Parathyroid adenoma (tissue), 2 donors: ENCODE data around the gene OSBPL3.

Experiments used
- H2AFZ ChIP-seq: fragments of 300-600 bp; sonication (generic); one replicate; pipeline ENCODE4 v1.7.0; 2017; ENCODE audit warnings: antibody characterized with exemption, mild to moderate bottlenecking
- H3K27ac ChIP-seq: fragments of 300-600 bp; sonication (generic); one replicate; pipeline ENCODE4 v1.7.0; 2017
- H3K27me3 ChIP-seq: fragments of 300-600 bp; sonication (generic); one replicate; pipeline ENCODE4 v1.7.0; 2017; ENCODE audit warnings: low read length; ENCODE audit not compliant: control insufficient read depth, insufficient read depth
- H3K36me3 ChIP-seq: fragments of 300-600 bp; sonication (generic); one replicate; pipeline ENCODE4 v1.7.0; 2017; ENCODE audit warnings: low read length; ENCODE audit not compliant: control insufficient read depth, insufficient read depth
- H3K4me1 ChIP-seq: fragments of 300-600 bp; sonication (generic); one replicate; pipeline ENCODE4 v1.7.0; 2017; ENCODE audit warnings: control low read depth
- H3K4me2 ChIP-seq: fragments of 300-600 bp; sonication (generic); one replicate; pipeline ENCODE4 v1.7.0; 2017; ENCODE audit warnings: low read length
- H3K4me3 ChIP-seq: fragments of 300-600 bp; sonication (generic); one replicate; pipeline ENCODE4 v1.7.0; 2017; ENCODE audit warnings: low read depth, low read length
- H3K79me2 ChIP-seq: fragments of 300-600 bp; sonication (generic); one replicate; pipeline ENCODE4 v1.7.0; 2017; ENCODE audit warnings: control low read depth
- H3K9ac ChIP-seq: fragments of 300-600 bp; sonication (generic); one replicate; pipeline ENCODE4 v1.7.0; 2017; ENCODE audit warnings: mild to moderate bottlenecking
- H3K9me3 ChIP-seq: fragments of 300-600 bp; sonication (generic); one replicate; pipeline ENCODE4 v1.7.0; 2017; ENCODE audit warnings: low read length; ENCODE audit not compliant: control insufficient read depth
- TF ChIP-seq, protein P1 (sequence below): fragments of 300-600 bp; sonication (generic); IDR thresholded peaks from one replicate; pipeline ENCODE4 v1.7.0; 2017; ENCODE audit warnings: antibody characterized with exemption, mild to moderate bottlenecking
- donor health status: primary hyperparathyroidism.

The OSBPL3 gene

DNA sequence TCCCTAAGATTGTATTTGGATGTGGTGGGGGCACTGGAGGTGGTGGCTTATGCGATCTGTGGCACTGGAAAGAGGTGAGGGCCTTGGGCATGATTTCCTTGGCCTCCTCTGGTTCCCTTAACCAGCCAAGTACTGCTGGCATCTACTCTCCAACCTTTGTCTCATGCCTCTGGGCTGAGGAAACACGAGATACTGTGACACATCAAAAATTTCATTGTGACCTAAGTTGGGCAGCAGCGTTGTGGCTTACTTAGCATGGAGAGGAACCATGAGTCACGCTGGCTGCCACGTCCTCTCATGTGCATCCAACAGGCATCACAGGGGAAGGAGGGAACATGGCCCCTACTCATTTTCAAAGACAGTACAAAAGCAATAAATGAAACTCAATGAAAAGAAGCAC lies 193.0 kb downstream of the OSBPL3 start:
- Histone ChIP-seq H3K79me2 (no peaks in the 10 kb centered on the region), H3K4me1 (no peaks in the 10 kb centered on the region), H2AFZ (no peak overlapping the region), H3K36me3 (no peaks in the 10 kb centered on the region), H3K9me3 (no peaks in the 10 kb centered on the region), H3K4me2 (no peak overlapping the region), H3K4me3 (no peak overlapping the region), H3K9ac (no peak overlapping the region), H3K27ac (no peak overlapping the region), H3K27me3 (no peaks in the 10 kb centered on the region)
- TF ChIP-seq, protein P1, sequence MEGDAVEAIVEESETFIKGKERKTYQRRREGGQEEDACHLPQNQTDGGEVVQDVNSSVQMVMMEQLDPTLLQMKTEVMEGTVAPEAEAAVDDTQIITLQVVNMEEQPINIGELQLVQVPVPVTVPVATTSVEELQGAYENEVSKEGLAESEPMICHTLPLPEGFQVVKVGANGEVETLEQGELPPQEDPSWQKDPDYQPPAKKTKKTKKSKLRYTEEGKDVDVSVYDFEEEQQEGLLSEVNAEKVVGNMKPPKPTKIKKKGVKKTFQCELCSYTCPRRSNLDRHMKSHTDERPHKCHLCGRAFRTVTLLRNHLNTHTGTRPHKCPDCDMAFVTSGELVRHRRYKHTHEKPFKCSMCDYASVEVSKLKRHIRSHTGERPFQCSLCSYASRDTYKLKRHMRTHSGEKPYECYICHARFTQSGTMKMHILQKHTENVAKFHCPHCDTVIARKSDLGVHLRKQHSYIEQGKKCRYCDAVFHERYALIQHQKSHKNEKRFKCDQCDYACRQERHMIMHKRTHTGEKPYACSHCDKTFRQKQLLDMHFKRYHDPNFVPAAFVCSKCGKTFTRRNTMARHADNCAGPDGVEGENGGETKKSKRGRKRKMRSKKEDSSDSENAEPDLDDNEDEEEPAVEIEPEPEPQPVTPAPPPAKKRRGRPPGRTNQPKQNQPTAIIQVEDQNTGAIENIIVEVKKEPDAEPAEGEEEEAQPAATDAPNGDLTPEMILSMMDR, result no peak

DNA sequence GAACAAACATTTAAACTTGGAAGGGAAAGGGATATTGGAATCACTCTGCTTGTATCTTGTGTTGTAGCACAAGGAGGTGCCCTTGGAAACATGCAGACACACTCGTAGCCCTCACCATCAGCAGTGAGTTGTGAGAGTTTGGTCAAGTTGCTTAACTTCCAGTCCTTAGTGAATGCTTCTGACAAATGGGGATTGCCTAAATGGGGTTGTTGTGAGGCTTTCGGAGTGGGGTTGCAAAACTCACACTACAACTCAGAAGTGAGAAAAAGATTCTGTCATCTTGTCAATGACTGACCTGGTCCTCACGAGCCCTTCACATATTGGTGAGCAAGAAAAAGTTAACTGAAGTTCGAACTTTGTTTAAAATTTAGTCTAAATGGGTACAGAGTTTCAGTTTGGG lies 193.7 kb downstream of the OSBPL3 start:
- TF ChIP-seq, protein P1, result no peak
- Histone ChIP-seq H3K79me2 (no peaks in the 10 kb centered on the region), H3K4me3 (no peak overlapping the region), H3K9me3 (no peaks in the 10 kb centered on the region), H2AFZ (no peak overlapping the region), H3K4me2 (no peak overlapping the region), H3K36me3 (no peaks in the 10 kb centered on the region), H3K27ac (no peak overlapping the region), H3K27me3 (no peaks in the 10 kb centered on the region), H3K9ac (no peak overlapping the region), H3K4me1 (no peaks in the 10 kb centered on the region)

DNA sequence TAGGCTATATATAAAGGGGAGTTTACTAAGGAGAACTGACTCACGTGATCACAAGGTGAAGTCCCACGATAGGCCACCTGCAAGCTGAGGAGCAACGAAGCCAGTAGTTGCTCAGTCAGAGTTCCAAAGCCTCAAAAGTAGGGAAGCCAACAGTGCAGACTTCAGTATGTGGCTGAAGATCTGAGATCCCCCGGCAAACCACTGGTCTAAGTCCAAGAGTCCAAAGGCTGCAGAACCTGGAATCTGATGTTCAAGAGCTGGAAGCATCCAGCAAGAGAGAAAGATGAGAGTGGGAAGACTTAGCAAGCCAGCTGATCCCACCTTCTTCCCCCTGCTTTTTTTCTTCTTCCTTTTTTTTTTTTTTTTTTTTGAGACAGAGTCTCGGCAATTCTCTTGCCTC lies 195.7 kb downstream of the OSBPL3 start:
- H3K4me1 ChIP-seq, result no peaks in the 10 kb centered on the region

DNA sequence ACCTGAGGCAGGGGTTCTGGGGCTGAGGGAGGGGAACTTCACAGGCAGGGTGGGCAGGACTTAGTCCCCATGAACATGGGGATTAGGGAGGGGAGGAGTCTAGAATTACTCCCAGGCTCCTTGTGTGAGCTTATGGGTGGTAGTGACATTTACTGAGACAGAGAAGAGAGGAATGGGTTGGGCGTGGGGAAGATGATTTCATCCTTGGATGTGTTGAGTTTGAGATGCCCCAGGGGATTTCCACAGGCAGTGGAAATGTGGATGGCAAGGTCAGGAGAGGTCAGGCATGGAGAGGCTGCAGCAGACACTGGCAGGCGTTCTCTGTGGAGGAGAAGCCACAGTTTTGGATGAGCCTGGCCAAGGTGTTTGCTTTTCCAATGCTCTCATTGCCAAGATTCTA lies 196.3 kb downstream of the OSBPL3 start:
- Histone ChIP-seq H3K36me3 (no peaks in the 10 kb centered on the region), H3K4me2 (no peak overlapping the region), H3K79me2 (no peaks in the 10 kb centered on the region), H3K9me3 (no peaks in the 10 kb centered on the region), H3K4me1 (no peaks in the 10 kb centered on the region), H3K27me3 (no peaks in the 10 kb centered on the region), H2AFZ (no peak overlapping the region), H3K27ac (no peak overlapping the region), H3K4me3 (no peak overlapping the region), H3K9ac (no peak overlapping the region)
- TF ChIP-seq, protein P1, result no peak

More for the DNA sequence above, 195.7 kb downstream of the OSBPL3 start:
- Histone ChIP-seq H3K36me3 (no peaks in the 10 kb centered on the region), H2AFZ (no peak overlapping the region), H3K27me3 (no peaks in the 10 kb centered on the region), H3K9ac (no peak overlapping the region), H3K27ac (no peak overlapping the region), H3K4me3 (no peak overlapping the region), H3K9me3 (no peaks in the 10 kb centered on the region), H3K79me2 (no peaks in the 10 kb centered on the region), H3K4me2 (no peak overlapping the region)
- TF ChIP-seq, protein P1, result no peak

DNA sequence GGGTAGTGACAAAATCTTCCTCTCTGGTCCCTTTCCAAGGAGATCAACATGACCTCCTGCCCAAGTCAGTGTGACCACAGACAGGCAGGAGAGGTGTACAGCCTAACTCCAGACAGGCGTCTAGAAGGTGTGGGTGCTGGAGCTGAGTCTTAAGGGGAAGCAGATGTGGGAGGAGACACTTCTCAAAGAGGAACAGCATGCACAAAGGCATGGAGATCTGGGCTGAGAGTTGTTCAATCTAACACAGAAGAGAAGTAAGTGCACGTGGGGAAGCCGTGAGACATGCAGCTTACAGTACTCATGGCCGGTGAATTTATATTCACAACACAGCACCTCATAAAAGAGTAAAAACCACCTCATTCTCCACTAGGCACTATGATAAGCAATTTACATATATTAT lies 198.9 kb downstream of the OSBPL3 start:
- Histone ChIP-seq H3K36me3 (no peaks in the 10 kb centered on the region), H3K27ac (no peak overlapping the region)
- TF ChIP-seq, protein P1, result no peak

More for the DNA sequence above, 198.9 kb downstream of the OSBPL3 start:
- no peaks in the 10 kb centered on the region for H3K79me2 ChIP-seq
- no peak overlapping the region for H3K9ac ChIP-seq
- no peak overlapping the region for H2AFZ ChIP-seq
- H3K9me3 ChIP-seq, result no peaks in the 10 kb centered on the region
- no peak overlapping the region for H3K4me3 ChIP-seq
- no peak overlapping the region for H3K4me2 ChIP-seq
- H3K27me3 ChIP-seq, result no peaks in the 10 kb centered on the region
- no peaks in the 10 kb centered on the region for H3K4me1 ChIP-seq
